D721Med (cell line): ENCODE measurements around the gene FAM76B.

ENCODE experiments used
- DNase-seq: peaks from one replicate; pipeline ENCODE4 v3.0.0; 2011; ENCODE audit warnings: low spot score; ENCODE audit not compliant: insufficient read length
- FAIRE-seq: peaks from 2 replicates; lab custom pipeline; 2011; peaks lifted over from hg19 to GRCh38; lab: Jason Lieb, UNC
- CTCF ChIP-seq: IDR thresholded peaks from 2 replicates; pipeline ENCODE4 v1.5.1; 2012; ENCODE audit warnings: mild to moderate bottlenecking, control low read depth; ENCODE audit not compliant: insufficient read depth; ENCODE audit errors: missing control alignments

The FAM76B gene

GRCh38 chr11:95789506-95790122 lies at the start of gene FAM76B:
TSS of gene FAM76B (minus strand) at chr11:95789782. CDS start at chr11:95789478, 304 bp downstream.
- TF ChIP-seq CTCF: no peak
- DNase-seq (peak; percentile 48), FAIRE-seq (no peak)

- FAIRE-seq (peak; percentile 95), DNase-seq (no peak)
- TF ChIP-seq CTCF: peak; percentile 97
Observed at GRCh38 chr11:95835768-95836488, 46.3 kb upstream of the FAM76B start.

GRCh38 chr11:95835351-95835750 lies 45.8 kb upstream of the FAM76B start:
- TF ChIP-seq CTCF: no peak
- peak; percentile 41 for FAIRE-seq
- no peak for DNase-seq

GRCh38 chr11:95833378-95833777 lies 43.8 kb upstream of the FAM76B start:
- FAIRE-seq (no peak), DNase-seq (no peak)
- no peak for TF ChIP-seq CTCF

GRCh38 chr11:95832763-95833162 lies 43.2 kb upstream of the FAM76B start:
- DNase-seq (no peak), FAIRE-seq (no peak)
- TF ChIP-seq CTCF: no peak

GRCh38 chr11:95831198-95831883 lies 41.8 kb upstream of the FAM76B start:
- FAIRE-seq (no peak), DNase-seq (no peak)
- no peak for TF ChIP-seq CTCF
